A549 (cell line): ENCODE measurements around the gene SHROOM2. TPM values are rescaled to one million over a fixed set of nuclear protein-coding genes. Genes with fewer than 3 reads are reported as not detected.
"Not testable (repeated sequence)": the region's sequence is repeated elsewhere in the genome, so short reads cannot be mapped to it uniquely, and the experiment has no call there.

Experiments
- ATAC-seq, 2 experiments: fragments of 200-7000 bp in 1 of 2; fragments of >200 bp in 1 of 2; cut with Nextera tagmentation in 1 of 2; cut with Tn5 transposase in 1 of 2; 3 replicates each; pipeline versions ENCODE4 v1.8.0 to v1.9.1; 2018 to 2020; ENCODE audit warnings: mild to moderate bottlenecking in 1 of 2, moderate library complexity in 1 of 2
- CTCF ChIA-PET: fragments of 300-600 bp; sonication (Branson Sonifier 250); formaldehyde crosslinking; extraction: SDS; loops from one replicate; lab custom pipeline; 2021; ENCODE audit warnings: antibody characterized with exemption, inconsistent platforms; lab: Yijun Ruan, JAX
- POLR2A ChIA-PET: fragments of 350-600 bp; formaldehyde crosslinking; extraction: SDS; loops from one replicate; lab custom pipeline; 2021; ENCODE audit warnings: antibody characterized with exemption, inconsistent platforms; lab: Yijun Ruan, JAX
- DNase-seq, 2 experiments: peaks; one replicate each; pipeline versions ENCODE4 v3.0.0 to v3.0.0-alpha.2; 2011 to 2016; ENCODE audit warnings: low read depth in 1 of 2, low spot score in 1 of 2
- FAIRE-seq: peaks from 2 replicates; lab custom pipeline; 2011; peaks lifted over from hg19 to GRCh38; lab: Jason Lieb, UNC
- H3K27ac ChIP-seq, 2 experiments: fragments of >200 bp; sonication (Bioruptor Twin); formaldehyde crosslinking; 3 replicates each; pipeline ENCODE4 v1.5.1; 2016 to 2017
- H3K4me1 ChIP-seq: fragments of >200 bp; sonication (Bioruptor Twin); formaldehyde crosslinking; 3 replicates; pipeline ENCODE4 v1.6.1; 2016
- H3K4me2 ChIP-seq: fragments of >200 bp; sonication (Bioruptor Twin); formaldehyde crosslinking; 3 replicates; pipeline ENCODE4 v1.6.1; 2016
- H3K4me3 ChIP-seq: fragments of >200 bp; sonication (Bioruptor Twin); formaldehyde crosslinking; 3 replicates; pipeline ENCODE4 v1.5.1; 2016
- H3K9me3 ChIP-seq: fragments of >200 bp; sonication (Bioruptor Twin); formaldehyde crosslinking; 3 replicates; pipeline ENCODE4 v1.6.1; 2016
- BHLHE40 ChIP-seq: IDR thresholded peaks from 2 replicates; pipeline ENCODE4 v1.6.1; 2012; ENCODE audit warnings: low read depth, low read length, inconsistent platforms
- EP300 ChIP-seq, 2 experiments: fragments of >200 bp; sonication (Bioruptor Twin); formaldehyde crosslinking; IDR thresholded peaks; 2 replicates in 1 of 2; 3 replicates in 1 of 2; pipeline ENCODE4 v1.6.1; 2016 to 2017
- ESRRA ChIP-seq: fragments of 150-350 bp; IDR thresholded peaks from 2 replicates; pipeline ENCODE4 v1.6.1; 2014; ENCODE audit warnings: mild to moderate bottlenecking, low read length, borderline replicate concordance
- FOSB ChIP-seq: fragments of 250-450 bp; sonication (Bioruptor Pico); IDR thresholded peaks from 2 replicates; pipeline ENCODE4 v1.5.0; 2020; ENCODE audit warnings: mild to moderate bottlenecking, moderate library complexity
- FOSL2 ChIP-seq, 2 experiments: fragments of 450-650 bp in 1 of 2; fragments of >200 bp in 1 of 2; sonication (Bioruptor Twin) in 1 of 2; formaldehyde crosslinking; IDR thresholded peaks; 2 replicates each; pipeline versions ENCODE4 v1.5.0 to v1.6.1; 2016 to 2020; ENCODE audit warnings: mild to moderate bottlenecking in 1 of 2, moderate library complexity in 1 of 2
- HDAC2 ChIP-seq: fragments of 200-600 bp; sonication (generic); IDR thresholded peaks from 2 replicates; pipeline ENCODE4 v1.6.1; 2016
- HES2 ChIP-seq: fragments of >200 bp; sonication (Bioruptor Twin); formaldehyde crosslinking; IDR thresholded peaks from 2 replicates; pipeline ENCODE4 v1.6.1; 2016
- HEYL ChIP-seq: fragments of 250-450 bp; sonication (Bioruptor Pico); IDR thresholded peaks from 2 replicates; pipeline ENCODE4 v1.8.0; 2021; ENCODE audit warnings: mild to moderate bottlenecking, moderate library complexity
- HMGXB4 ChIP-seq: fragments of 250-450 bp; sonication (Bioruptor Pico); IDR thresholded peaks from 2 replicates; pipeline ENCODE4 v1.5.0; 2021; ENCODE audit warnings: mild to moderate bottlenecking, moderate library complexity, borderline replicate concordance
- HOXA7 ChIP-seq: fragments of 250-450 bp; sonication (Bioruptor Pico); IDR thresholded peaks from 2 replicates; pipeline ENCODE4 v1.5.0; 2020; ENCODE audit warnings: mild to moderate bottlenecking, moderate library complexity
- HOXB13 ChIP-seq: fragments of 250-450 bp; sonication (Bioruptor Pico); IDR thresholded peaks from 2 replicates; pipeline ENCODE4 v1.5.0; 2020; ENCODE audit warnings: low read depth, mild to moderate bottlenecking, moderate library complexity
- JUN ChIP-seq, 2 experiments: fragments of >200 bp; sonication (Bioruptor Twin); formaldehyde crosslinking; IDR thresholded peaks; 2 replicates in 1 of 2; 3 replicates in 1 of 2; pipeline ENCODE4 v1.6.1; 2016 to 2017
- JUNB ChIP-seq: fragments of >200 bp; sonication (Bioruptor Twin); formaldehyde crosslinking; IDR thresholded peaks from 2 replicates; pipeline ENCODE4 v1.6.1; 2016
- KDM1A ChIP-seq: fragments of 200-600 bp; sonication (generic); IDR thresholded peaks from 2 replicates; pipeline ENCODE4 v1.6.1; 2016; ENCODE audit warnings: low read depth, mild to moderate bottlenecking
- KDM5A ChIP-seq: fragments of 200-600 bp; sonication (generic); IDR thresholded peaks from 2 replicates; pipeline ENCODE4 v1.6.1; 2016; ENCODE audit warnings: antibody characterized with exemption, mild to moderate bottlenecking
- MAFK ChIP-seq: fragments of 450-650 bp; IDR thresholded peaks from 2 replicates; pipeline ENCODE4 v1.6.1; 2014; ENCODE audit not compliant: partially characterized antibody
- MAZ ChIP-seq: fragments of 150-350 bp; IDR thresholded peaks from 2 replicates; pipeline ENCODE4 v1.6.1; 2014; ENCODE audit warnings: antibody characterized with exemption, low read depth, low read length, borderline replicate concordance
- NFE2L2 ChIP-seq: fragments of 150-350 bp; conservative IDR thresholded peaks from 2 replicates; pipeline ENCODE4 v1.6.1; 2014; ENCODE audit warnings: low read length
- POLR2AphosphoS2 ChIP-seq: conservative IDR thresholded peaks from 2 replicates; pipeline ENCODE4 v1.6.1; 2012; ENCODE audit warnings: low read length, improper control_type of control experiment, inconsistent platforms
- RARB ChIP-seq: fragments of 250-450 bp; sonication (Bioruptor Pico); IDR thresholded peaks from 2 replicates; pipeline ENCODE4 v1.8.0; 2021; ENCODE audit warnings: mild to moderate bottlenecking, moderate library complexity
- RCOR1 ChIP-seq: fragments of 150-350 bp; IDR thresholded peaks from 2 replicates; pipeline ENCODE4 v1.6.1; 2014; ENCODE audit warnings: antibody characterized with exemption, low read length, low read depth
- RNF2 ChIP-seq: fragments of 200-600 bp; sonication (generic); IDR thresholded peaks from 2 replicates; pipeline ENCODE4 v1.6.1; 2016; ENCODE audit warnings: low read depth, mild to moderate bottlenecking, antibody characterized with exemption, moderate library complexity, borderline replicate concordance
- SMC3 ChIP-seq: fragments of >200 bp; sonication (Bioruptor Twin); formaldehyde crosslinking; IDR thresholded peaks from 3 replicates; pipeline ENCODE4 v1.6.1; 2018; ENCODE audit warnings: inconsistent platforms
- SREBF2 ChIP-seq: fragments of 450-650 bp; IDR thresholded peaks from 2 replicates; pipeline ENCODE4 v1.6.1; 2014; ENCODE audit warnings: mild to moderate bottlenecking, moderate library complexity
- ZSCAN20 ChIP-seq: fragments of 250-450 bp; sonication (Bioruptor Pico); IDR thresholded peaks from 2 replicates; pipeline ENCODE4 v1.8.0; 2022; ENCODE audit warnings: mild to moderate bottlenecking, moderate library complexity
- WGBS: methylation state at CpG from one replicate; pipeline ENCODE4 v1.1.6; 2017; ENCODE audit errors: missing lambda C conversion rate; 5-methylcytosine and 5-hydroxymethylcytosine counted together
- polyA plus RNA-seq, 4 experiments: library from polyadenylated mRNA; depleted of rRNA in 3 of 4; stranded (reverse); fragments of >200 nt; fragmentation: RNase III in 1 of 4; extraction: RNeasy Plus Mini Kit Qiagen cat#74134 plus additional on column Dnase treatment in 1 of 4; gene quantifications; 2 replicates in 3 of 4; 3 replicates in 1 of 4; pipeline ENCODE4 v1.2.3, GENCODE V29; 2011 to 2017
- TF ChIP-seq, protein P1 (sequence below): fragments of >200 bp; sonication (Bioruptor Twin); formaldehyde crosslinking; IDR thresholded peaks from 3 replicates; pipeline ENCODE4 v1.5.1; 2016
- TF ChIP-seq, protein P2 (sequence below): fragments of 150-350 bp; IDR thresholded peaks from 2 replicates; pipeline ENCODE4 v1.6.1; 2014; ENCODE audit warnings: low read depth, mild to moderate bottlenecking, low read length

SHROOM2 gene
- polyA plus RNA-seq, 2 of the 4 experiments (the other 2 are of a cell fraction), result 0.12 to 0.27 TPM

DNA sequence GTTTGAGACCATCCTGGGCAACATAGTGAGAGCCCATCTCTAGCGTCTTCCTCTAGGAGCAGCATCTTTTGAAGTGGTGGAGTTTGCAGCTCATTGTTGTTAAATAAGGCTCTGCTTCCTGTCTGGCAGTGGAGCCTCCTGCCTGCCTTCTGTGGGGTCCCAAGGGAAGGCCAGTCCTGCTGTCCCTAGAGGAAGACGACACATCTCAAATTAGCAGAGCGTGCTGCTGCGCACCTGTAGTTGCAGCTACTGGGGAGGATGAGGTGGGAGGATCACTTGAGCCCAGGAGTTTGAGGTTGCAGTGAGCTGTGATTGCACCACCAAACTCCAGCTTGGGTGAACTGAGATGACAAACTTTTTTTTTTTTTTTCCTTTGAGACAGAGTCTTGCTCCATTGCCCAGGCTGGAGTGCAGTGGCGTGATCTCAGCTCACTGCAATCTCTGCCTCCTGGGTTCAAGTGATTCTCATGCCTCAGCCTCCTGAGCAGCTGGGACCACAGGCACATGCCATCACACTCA is 17.8 kb upstream of the SHROOM2 start:
- FAIRE-seq, POLR2A ChIA-PET: not testable (repeated sequence)
- CTCF ChIA-PET, result interaction anchor here (1.0 kb wide), 1 partner anchor 422 kb away, joined by 3 read pairs; no protein-coding TSS in a partner anchor

DNA sequence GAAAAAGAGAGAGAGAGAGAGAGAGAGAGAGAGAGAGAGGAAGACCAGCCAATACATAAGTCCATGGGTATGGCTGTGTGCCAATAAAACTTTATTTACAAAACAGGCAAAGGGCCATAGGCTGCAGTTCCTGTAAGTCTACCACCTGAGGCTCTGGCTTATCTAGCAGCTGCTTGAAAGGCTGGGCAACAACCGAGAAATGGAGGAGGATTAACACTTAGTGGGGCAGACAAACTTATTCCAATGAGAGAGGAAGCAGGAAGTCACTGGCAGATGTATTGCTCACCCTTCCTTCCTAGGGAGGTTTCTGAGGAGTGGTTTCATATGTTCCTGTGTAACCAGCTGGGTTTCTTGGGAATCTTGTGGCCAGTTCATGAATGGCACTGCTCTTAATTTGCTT is 15.9 kb upstream of the SHROOM2 start:
- FAIRE-seq, result no peak
- no peak for DNase-seq
- ATAC-seq, result no peak
- Histone ChIP-seq H3K4me3 (no peak overlapping the region), H3K4me1 (no peaks in the 10 kb centered on the region), H3K27ac (no peak overlapping the region), H3K4me2 (no peak overlapping the region), H3K9me3 (no peaks in the 10 kb centered on the region)
- ChIA-PET POLR2A (no interaction called here), CTCF (no interaction called here)
- no peak for TF ChIP-seq KDM1A
- no peak for TF ChIP-seq RNF2
- no peak for TF ChIP-seq KDM5A
- no peak for TF ChIP-seq BHLHE40
- TF ChIP-seq EP300 (IDR thresholded peaks at IDR 0.05), result no peak
- TF ChIP-seq SREBF2, result no peak
- TF ChIP-seq HOXB13, result no peak
- no peak for TF ChIP-seq MAZ
- TF ChIP-seq JUN (IDR thresholded peaks at IDR 0.05), result no peak
- 0% methylated on average over 1 of the region's 1 CpG for WGBS

More for the DNA sequence above, 17.8 kb upstream of the SHROOM2 start:
- not testable (repeated sequence) for H3K4me3 ChIP-seq, H3K9me3 ChIP-seq, DNase-seq, H3K27ac ChIP-seq, H3K4me2 ChIP-seq, H3K4me1 ChIP-seq, ATAC-seq
- 73% methylated on average over 4 of the region's 5 CpGs for WGBS

DNA sequence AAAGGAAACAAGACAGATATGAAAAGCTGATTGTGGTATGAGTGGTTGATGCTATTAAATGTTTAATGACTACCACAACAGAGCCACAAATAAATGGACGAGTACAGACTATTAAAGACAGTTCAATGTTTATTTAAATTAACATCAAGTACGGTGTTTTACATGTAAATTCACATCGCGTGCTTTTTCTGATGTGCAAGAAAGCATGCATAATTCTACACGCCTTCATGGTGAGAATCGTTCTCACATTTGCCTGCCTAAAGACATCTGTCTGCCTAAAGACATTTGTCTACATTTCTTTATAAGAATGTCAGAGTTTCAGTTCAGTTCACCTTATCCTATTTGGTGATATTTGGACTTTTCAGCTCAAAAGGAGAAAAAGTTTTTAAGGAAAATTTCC is 13.3 kb upstream of the SHROOM2 start:
- FAIRE-seq, result no peak
- WGBS, result 49% methylated on average over 6 of the region's 6 CpGs

DNA sequence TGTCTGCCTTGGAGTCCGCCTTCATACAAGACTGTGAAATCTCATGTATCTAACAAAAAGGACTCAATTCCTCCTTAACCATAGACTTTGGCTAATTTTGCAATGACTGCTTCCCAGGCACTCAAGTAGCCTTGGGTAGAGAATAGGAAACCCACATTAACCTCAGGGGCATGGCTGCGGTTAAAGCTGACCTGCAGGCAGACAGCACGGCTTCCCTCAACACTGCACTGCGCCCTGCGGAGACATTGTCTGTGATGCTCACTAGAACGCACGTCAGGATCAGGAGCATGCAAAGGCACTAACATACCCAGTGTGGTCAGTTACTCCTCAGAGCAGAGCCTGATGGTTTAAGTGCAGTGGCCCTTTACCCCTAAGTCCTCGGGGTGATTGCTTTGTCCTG is 10.3 kb upstream of the SHROOM2 start:
- Histone ChIP-seq H3K4me2 (no peak overlapping the region), H3K9me3 (no peaks in the 10 kb centered on the region), H3K4me1 (no peaks in the 10 kb centered on the region), H3K4me3 (no peak overlapping the region), H3K27ac (no peak overlapping the region)
- WGBS, result 57% methylated on average over 4 of the region's 8 CpGs
- POLR2A ChIA-PET, result no interaction called here
- ATAC-seq, result no peak
- DNase-seq, result no peak
- no peak for FAIRE-seq
- CTCF ChIA-PET, result interaction anchor here (2.1 kb wide), 1 partner anchor 14 kb away, joined by 4 read pairs; no protein-coding TSS in a partner anchor
- TF ChIP-seq RCOR1, result no peak
- TF ChIP-seq JUNB, result no peak
- TF ChIP-seq HDAC2, result no peak
- TF ChIP-seq, protein P1, sequence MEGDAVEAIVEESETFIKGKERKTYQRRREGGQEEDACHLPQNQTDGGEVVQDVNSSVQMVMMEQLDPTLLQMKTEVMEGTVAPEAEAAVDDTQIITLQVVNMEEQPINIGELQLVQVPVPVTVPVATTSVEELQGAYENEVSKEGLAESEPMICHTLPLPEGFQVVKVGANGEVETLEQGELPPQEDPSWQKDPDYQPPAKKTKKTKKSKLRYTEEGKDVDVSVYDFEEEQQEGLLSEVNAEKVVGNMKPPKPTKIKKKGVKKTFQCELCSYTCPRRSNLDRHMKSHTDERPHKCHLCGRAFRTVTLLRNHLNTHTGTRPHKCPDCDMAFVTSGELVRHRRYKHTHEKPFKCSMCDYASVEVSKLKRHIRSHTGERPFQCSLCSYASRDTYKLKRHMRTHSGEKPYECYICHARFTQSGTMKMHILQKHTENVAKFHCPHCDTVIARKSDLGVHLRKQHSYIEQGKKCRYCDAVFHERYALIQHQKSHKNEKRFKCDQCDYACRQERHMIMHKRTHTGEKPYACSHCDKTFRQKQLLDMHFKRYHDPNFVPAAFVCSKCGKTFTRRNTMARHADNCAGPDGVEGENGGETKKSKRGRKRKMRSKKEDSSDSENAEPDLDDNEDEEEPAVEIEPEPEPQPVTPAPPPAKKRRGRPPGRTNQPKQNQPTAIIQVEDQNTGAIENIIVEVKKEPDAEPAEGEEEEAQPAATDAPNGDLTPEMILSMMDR, result no peak
- TF ChIP-seq ESRRA, result no peak
- TF ChIP-seq, protein P2, sequence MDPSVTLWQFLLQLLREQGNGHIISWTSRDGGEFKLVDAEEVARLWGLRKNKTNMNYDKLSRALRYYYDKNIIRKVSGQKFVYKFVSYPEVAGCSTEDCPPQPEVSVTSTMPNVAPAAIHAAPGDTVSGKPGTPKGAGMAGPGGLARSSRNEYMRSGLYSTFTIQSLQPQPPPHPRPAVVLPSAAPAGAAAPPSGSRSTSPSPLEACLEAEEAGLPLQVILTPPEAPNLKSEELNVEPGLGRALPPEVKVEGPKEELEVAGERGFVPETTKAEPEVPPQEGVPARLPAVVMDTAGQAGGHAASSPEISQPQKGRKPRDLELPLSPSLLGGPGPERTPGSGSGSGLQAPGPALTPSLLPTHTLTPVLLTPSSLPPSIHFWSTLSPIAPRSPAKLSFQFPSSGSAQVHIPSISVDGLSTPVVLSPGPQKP, result no peak
- TF ChIP-seq FOSB (CRISPR knock-in tag), result no peak
- TF ChIP-seq SMC3, result no peak
- TF ChIP-seq POLR2AphosphoS2, result no peak
- no peak for TF ChIP-seq MAFK

More for the DNA sequence above, 13.3 kb upstream of the SHROOM2 start:
- ChIA-PET POLR2A (no interaction called here), CTCF (no interaction called here)
- TF ChIP-seq NFE2L2 (no peak), ZSCAN20 (CRISPR knock-in tag) (no peak), HDAC2 (no peak), HEYL (CRISPR knock-in tag) (no peak), HES2 (no peak), JUNB (no peak), RARB (no peak), HOXA7 (no peak), EP300 (IDR thresholded peaks at IDR 0.05) (no peak), HMGXB4 (CRISPR knock-in tag) (no peak), FOSL2 (IDR thresholded peaks at IDR 0.05) (no peak), FOSL2 (CRISPR knock-in tag; IDR thresholded peaks at IDR 0.05) (no peak)
- no peak overlapping the region for H3K4me3 ChIP-seq
- H3K9me3 ChIP-seq, result no peaks in the 10 kb centered on the region
- ATAC-seq (no peak), DNase-seq (no peak)
- no peaks in the 10 kb centered on the region for H3K4me1 ChIP-seq
- H3K4me2 ChIP-seq, result no peak overlapping the region
- H3K27ac ChIP-seq, result no peak overlapping the region
